ENCODE data around the gene CPNE6. TPM values are rescaled to one million over a fixed set of nuclear protein-coding genes. Genes with fewer than 3 reads are reported as not detected.
A peak's percentile ranks its signal among the peaks of the same experiment; 100 is the strongest.

The CPNE6 gene
- total and polyA plus RNA-seq, 2 of the 13 experiments (the other 11 are each of a cell fraction or from before 2014, with no cell fraction given), result not detected

DNA sequence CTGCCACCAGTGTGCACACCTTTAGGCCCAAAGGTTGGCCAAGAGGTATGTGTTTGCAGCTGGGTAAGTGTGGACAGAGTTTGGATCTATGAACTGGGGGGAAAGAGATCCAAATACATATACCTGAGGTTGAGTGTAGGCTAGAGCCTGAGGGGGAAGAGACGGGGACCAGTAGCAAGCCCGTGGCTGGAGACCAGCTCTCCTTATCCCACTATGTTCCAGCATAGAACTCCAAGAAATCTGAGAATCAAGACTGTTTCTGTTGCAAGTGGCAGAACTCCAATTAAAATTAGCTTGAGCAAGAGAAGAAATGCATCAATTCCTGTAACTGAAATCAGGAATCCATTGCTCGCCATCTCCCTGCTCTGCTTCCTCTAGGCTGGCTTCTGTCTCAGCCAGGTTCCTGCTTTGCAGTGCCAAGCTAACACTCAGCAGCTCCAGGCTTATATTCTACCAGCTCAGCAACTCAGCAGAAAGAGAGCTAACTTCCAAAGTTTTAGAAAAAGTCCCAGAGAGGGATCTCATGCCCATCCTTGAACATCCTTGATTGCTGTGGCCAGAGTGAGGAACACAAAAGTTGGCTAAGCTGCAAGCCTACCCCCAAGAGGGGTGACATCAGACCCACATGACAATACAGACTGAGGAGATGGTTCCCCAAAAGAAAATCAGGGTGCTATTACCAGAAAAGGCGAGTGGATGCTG lies 21.3 kb downstream of the CPNE6 start (continued):
- TF ChIP-seq, protein P1, sequence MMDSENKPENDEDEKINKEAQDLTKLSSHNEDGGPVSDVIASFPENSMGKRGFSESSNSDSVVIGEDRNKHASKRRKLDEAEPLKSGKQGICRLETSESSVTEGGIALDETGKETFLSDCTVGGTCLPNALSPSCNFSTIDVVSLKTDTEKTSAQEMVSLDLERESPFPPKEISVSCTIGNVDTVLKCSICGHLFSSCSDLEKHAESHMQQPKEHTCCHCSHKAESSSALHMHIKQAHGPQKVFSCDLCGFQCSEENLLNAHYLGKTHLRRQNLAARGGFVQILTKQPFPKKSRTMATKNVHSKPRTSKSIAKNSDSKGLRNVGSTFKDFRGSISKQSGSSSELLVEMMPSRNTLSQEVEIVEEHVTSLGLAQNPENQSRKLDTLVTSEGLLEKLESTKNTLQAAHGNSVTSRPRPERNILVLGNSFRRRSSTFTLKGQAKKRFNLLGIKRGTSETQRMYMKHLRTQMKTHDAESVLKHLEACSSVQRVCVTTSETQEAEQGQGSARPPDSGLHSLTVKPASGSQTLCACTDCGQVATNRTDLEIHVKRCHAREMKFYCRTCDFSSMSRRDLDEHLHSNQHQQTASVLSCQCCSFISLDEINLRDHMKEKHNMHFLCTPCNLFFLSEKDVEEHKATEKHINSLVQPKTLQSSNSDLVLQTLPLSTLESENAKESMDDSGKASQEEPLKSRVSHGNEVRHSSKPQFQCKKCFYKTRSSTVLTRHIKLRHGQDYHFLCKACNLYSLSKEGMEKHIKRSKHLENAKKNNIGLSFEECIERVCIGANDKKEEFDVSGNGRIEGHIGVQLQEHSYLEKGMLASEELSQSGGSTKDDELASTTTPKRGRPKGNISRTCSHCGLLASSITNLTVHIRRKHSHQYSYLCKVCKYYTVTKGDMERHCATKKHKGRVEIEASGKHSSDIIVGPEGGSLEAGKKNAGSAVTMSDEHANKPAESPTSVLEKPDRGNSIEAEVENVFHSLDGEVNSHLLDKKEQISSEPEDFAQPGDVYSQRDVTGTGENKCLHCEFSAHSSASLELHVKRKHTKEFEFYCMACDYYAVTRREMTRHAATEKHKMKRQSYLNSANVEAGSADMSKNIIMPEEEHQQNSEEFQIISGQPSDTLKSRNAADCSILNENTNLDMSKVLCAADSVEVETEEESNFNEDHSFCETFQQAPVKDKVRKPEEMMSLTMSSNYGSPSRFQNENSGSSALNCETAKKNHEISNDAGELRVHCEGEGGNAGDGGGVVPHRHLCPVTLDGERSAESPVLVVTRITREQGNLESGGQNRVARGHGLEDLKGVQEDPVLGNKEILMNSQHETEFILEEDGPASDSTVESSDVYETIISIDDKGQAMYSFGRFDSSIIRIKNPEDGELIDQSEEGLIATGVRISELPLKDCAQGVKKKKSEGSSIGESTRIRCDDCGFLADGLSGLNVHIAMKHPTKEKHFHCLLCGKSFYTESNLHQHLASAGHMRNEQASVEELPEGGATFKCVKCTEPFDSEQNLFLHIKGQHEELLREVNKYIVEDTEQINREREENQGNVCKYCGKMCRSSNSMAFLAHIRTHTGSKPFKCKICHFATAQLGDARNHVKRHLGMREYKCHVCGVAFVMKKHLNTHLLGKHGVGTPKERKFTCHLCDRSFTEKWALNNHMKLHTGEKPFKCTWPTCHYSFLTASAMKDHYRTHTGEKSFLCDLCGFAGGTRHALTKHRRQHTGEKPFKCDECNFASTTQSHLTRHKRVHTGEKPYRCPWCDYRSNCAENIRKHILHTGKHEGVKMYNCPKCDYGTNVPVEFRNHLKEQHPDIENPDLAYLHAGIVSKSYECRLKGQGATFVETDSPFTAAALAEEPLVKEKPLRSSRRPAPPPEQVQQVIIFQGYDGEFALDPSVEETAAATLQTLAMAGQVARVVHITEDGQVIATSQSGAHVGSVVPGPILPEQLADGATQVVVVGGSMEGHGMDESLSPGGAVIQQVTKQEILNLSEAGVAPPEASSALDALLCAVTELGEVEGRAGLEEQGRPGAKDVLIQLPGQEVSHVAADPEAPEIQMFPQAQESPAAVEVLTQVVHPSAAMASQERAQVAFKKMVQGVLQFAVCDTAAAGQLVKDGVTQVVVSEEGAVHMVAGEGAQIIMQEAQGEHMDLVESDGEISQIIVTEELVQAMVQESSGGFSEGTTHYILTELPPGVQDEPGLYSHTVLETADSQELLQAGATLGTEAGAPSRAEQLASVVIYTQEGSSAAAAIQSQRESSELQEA (CRISPR knock-in tag; IDR thresholded peaks at IDR 0.05; ENCODE audit: not compliant biosample characterization), result peak; percentile 44
- TF ChIP-seq ZNF550 (CRISPR knock-in tag; IDR thresholded peaks at IDR 0.05; ENCODE audit: borderline replicate concordance) (no peak), RNF2 (conservative IDR thresholded peaks at IDR 0.05; ENCODE audit: low read depth) (no peak), MAFK (conservative IDR thresholded peaks at IDR 0.05 in 1 of 2, IDR thresholded peaks at IDR 0.05 in 1 of 2; ENCODE audit: low read length in 2 of 2) (0 out of 4 replicates have a peak, but pooled peaks of 1 of the 2 experiments have one; percentile 3), KDM6A (CRISPR knock-in tag; IDR thresholded peaks at IDR 0.05; ENCODE audit: low read depth) (no peak), MED1 (CRISPR knock-in tag; IDR thresholded peaks at IDR 0.05) (0 out of 2 replicates have a peak, but pooled peaks have one; percentile 23), NR2F2 (IDR thresholded peaks at IDR 0.05; ENCODE audit: borderline replicate concordance, low read depth) (no peak), SMAD9 (CRISPR knock-in tag; IDR thresholded peaks at IDR 0.05) (no peak), SALL1 (CRISPR knock-in tag; IDR thresholded peaks at IDR 0.05) (no peak)
- TF ChIP-seq, protein P2, sequence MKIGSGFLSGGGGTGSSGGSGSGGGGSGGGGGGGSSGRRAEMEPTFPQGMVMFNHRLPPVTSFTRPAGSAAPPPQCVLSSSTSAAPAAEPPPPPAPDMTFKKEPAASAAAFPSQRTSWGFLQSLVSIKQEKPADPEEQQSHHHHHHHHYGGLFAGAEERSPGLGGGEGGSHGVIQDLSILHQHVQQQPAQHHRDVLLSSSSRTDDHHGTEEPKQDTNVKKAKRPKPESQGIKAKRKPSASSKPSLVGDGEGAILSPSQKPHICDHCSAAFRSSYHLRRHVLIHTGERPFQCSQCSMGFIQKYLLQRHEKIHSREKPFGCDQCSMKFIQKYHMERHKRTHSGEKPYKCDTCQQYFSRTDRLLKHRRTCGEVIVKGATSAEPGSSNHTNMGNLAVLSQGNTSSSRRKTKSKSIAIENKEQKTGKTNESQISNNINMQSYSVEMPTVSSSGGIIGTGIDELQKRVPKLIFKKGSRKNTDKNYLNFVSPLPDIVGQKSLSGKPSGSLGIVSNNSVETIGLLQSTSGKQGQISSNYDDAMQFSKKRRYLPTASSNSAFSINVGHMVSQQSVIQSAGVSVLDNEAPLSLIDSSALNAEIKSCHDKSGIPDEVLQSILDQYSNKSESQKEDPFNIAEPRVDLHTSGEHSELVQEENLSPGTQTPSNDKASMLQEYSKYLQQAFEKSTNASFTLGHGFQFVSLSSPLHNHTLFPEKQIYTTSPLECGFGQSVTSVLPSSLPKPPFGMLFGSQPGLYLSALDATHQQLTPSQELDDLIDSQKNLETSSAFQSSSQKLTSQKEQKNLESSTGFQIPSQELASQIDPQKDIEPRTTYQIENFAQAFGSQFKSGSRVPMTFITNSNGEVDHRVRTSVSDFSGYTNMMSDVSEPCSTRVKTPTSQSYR (CRISPR knock-in tag; IDR thresholded peaks at IDR 0.05; ENCODE audit: borderline replicate concordance), result no peak
- TF ChIP-seq, protein P3, sequence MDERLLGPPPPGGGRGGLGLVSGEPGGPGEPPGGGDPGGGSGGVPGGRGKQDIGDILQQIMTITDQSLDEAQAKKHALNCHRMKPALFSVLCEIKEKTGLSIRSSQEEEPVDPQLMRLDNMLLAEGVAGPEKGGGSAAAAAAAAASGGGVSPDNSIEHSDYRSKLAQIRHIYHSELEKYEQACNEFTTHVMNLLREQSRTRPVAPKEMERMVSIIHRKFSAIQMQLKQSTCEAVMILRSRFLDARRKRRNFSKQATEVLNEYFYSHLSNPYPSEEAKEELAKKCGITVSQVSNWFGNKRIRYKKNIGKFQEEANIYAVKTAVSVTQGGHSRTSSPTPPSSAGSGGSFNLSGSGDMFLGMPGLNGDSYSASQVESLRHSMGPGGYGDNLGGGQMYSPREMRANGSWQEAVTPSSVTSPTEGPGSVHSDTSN (CRISPR knock-in tag; IDR thresholded peaks at IDR 0.05), result 0 out of 2 replicates have a peak, but pooled peaks have one; percentile 6
- TF ChIP-seq, protein P4, sequence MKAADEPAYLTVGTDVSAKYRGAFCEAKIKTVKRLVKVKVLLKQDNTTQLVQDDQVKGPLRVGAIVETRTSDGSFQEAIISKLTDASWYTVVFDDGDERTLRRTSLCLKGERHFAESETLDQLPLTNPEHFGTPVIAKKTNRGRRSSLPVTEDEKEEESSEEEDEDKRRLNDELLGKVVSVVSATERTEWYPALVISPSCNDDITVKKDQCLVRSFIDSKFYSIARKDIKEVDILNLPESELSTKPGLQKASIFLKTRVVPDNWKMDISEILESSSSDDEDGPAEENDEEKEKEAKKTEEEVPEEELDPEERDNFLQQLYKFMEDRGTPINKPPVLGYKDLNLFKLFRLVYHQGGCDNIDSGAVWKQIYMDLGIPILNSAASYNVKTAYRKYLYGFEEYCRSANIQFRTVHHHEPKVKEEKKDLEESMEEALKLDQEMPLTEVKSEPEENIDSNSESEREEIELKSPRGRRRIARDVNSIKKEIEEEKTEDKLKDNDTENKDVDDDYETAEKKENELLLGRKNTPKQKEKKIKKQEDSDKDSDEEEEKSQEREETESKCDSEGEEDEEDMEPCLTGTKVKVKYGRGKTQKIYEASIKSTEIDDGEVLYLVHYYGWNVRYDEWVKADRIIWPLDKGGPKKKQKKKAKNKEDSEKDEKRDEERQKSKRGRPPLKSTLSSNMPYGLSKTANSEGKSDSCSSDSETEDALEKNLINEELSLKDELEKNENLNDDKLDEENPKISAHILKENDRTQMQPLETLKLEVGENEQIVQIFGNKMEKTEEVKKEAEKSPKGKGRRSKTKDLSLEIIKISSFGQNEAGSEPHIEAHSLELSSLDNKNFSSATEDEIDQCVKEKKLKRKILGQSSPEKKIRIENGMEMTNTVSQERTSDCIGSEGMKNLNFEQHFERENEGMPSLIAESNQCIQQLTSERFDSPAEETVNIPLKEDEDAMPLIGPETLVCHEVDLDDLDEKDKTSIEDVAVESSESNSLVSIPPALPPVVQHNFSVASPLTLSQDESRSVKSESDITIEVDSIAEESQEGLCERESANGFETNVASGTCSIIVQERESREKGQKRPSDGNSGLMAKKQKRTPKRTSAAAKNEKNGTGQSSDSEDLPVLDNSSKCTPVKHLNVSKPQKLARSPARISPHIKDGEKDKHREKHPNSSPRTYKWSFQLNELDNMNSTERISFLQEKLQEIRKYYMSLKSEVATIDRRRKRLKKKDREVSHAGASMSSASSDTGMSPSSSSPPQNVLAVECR (CRISPR knock-in tag; IDR thresholded peaks at IDR 0.05; ENCODE audit: borderline replicate concordance), result no peak

Data from HepG2 (cell line).